NOMO-1 treated with DMSO at 0.1 percent for 48 hours (cell line): Measurements from ENCODE around the gene TNP2.
A peak's percentile ranks its signal among the peaks of the same experiment; 100 is the strongest.

ENCODE experiments used
- DNase-seq: peaks from one replicate; lab custom pipeline; 2025; ENCODE audit not compliant: unreplicated experiment; lab: John Stamatoyannopoulos, UW

The TNP2 gene

DNA sequence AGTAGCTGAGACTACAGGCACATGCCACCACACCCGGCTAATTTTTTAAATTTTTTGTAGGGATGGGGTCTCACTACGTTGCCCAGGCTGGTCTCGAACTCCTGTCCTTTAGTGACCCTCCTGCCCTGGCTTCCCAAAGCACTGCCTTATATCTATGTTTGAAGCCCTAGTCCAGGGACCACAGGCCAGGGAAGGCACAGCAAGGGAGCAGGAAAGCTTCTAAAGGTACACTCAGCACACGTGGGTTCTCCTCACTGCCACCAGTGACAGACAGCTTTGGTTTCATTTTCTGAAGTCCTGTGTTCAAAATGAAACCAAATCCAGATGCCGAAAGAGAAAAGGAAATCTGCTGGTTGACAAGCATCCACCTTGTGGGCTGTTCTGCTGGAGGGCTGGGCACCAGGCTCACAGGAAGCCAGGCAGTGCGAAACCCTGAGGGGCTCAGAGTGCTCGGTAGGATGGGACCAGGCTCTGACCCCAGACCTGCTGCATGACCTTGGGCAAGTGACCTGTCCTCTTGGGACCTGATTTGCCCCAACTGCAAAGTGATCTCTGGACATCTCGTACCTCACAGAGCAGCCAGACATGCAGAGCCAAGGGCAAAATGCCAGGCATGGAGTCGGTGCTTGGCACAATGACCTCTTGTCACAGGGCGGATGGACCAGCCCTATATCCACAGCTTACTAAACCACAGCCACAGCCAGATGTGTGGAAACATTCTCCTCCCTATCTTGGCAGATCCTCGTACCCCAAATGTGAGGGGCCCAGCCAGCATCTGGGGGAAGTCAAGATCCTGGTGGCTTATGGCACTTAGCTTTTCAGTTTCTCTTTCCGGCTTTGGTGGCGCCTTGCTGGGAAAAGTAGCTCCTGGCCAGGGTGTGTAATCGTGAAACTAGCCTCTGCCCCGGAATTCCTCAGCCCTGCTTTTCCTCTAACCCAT is 10.3 kb downstream of the TNP2 start:
- DNase-seq: peak; percentile 14

DNA sequence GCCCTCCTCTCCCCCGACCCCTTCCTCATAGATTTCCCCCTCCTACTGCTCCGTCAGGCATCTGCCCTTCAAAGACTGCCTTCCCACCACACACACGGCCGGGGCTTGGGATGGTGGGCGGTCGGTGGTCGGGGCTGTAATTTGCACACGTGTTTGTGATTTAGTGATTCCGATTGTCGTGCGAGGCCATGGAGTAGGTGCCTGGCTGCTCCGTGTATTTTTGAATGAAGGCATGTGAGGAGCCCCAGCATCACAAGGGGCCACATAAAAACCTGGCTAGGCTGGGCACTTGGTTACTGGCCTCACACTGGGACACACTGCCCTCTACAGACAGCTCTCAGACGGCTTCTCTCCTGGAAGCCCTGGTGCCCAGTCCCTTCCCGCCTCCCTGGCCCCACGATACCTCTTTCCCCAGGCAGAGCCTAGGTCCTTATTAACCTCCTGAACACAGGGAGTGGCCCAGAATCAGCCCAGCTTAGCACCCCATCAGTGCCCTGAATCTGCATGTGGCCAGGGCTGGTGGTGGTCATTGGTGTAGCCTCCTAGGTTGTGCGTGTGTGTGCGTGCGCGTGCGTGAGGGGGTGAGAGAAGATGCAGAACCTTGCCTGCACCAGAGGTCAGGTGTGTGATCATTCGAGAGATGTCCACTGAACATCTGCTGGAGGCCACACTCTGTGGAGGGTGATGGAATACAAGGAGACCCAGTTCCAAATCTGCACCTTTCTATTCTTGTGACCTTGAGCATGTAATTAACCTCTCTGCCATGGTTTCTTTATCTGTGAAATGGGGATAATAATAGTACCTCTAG is 11.8 kb downstream of the TNP2 start:
- peak; percentile 64 for DNase-seq

DNA sequence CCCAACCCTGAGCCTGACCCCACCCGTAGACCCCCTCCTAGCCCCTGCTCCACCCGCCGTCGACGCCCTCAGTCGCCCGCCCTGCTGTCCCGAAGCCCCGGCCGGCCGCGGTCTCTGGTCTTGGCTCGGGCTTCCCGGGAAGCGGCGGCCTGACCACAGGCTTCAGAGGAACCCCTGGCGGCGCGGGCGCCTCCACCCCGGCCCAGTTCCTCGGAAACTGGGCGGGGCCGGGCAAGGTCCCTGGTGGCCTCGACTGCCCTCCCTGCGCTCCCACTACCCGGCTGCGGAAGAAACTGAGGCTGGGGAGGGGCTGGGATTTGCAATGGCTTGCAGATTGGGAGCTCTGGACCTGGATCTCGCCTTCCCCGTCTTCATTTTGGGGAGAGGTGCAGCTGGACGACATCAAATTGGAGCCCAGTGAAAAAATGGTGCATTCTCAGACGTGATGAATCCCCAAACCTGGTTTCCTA is 12.4 kb downstream of the TNP2 start:
- DNase-seq: no peak

DNA sequence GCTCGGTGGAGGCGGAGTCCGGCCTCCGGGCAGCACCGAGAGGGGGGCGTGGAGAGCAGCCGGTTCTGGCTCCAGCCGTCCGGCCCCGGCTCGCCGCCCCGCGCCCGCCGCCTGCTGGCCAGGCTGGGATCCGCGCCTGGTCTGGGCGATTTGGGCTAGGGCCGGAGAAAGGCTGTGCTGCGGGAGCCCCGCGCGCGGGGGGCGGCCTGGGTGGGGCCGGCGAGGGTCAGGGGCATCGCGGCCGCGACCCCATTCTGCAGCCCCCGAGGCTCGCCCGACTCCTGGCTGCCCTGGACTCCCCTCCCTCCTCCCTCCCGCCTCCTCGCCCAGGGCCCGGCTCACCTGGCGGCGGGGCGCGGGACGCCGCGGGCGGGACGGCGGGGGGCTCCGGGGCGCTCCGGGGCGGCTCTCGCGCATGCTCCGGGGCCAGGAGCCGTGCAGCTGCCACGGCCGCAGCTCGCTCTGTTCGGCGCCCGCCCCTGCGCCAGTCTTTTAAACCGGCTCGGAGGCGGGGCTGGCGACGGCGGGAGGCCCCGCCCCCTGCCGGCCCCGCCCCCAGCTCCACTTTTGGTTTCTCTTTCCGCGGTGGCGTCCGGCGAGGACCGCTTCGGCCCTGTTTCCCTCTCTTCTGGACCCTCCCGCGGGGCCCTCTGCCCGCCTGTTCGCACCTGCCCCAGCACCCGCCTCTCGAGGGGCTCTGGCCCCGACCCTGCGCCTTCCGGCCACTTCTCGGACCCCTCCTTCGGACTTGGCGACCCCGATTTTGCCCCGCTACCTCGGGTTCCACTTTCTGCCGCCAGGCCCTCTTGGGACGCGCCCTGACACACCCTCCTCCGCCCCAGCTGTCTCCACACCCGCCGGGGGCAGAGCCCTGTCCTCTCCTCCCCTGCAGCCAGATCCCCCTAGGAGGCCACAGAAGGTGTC is 13.1 kb downstream of the TNP2 start, which contains the start of gene SOCS1:
SOCS1 (minus strand) TSS at position 468 of the 924 bp plus-strand sequence. CDS start 726 bp downstream, outside the sequence.
- peak; percentile 76 for DNase-seq

DNA sequence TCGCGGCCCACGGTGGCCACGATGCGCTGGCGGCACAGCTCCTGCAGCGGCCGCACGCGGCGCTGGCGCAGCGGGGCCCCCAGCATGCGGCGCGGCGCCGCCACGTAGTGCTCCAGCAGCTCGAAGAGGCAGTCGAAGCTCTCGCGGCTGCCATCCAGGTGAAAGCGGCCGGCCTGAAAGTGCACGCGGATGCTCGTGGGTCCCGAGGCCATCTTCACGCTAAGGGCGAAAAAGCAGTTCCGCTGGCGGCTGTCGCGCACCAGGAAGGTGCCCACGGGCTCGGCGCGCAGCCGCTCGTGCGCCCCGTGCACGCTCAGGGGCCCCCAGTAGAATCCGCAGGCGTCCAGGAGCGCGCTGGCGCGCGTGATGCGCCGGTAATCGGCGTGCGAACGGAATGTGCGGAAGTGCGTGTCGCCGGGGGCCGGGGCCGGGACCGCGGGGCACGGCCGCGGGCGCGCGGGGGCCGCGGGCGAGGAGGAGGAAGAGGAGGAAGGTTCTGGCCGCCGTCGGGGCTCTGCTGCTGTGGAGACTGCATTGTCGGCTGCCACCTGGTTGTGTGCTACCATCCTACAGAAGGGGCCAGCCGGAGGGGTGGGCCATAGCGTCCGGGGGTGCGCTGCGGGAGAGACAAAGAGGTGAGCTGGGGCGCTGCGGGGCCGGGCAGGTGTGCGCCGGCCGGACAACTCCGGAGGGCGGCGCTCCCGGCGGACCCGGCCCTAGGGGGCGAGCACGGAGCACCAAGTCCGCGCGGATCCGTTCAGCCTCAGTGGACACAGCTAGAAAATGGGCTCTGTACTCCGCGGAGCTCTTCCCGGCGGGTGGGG is 14.0 kb downstream of the TNP2 start:
- no peak for DNase-seq

DNA sequence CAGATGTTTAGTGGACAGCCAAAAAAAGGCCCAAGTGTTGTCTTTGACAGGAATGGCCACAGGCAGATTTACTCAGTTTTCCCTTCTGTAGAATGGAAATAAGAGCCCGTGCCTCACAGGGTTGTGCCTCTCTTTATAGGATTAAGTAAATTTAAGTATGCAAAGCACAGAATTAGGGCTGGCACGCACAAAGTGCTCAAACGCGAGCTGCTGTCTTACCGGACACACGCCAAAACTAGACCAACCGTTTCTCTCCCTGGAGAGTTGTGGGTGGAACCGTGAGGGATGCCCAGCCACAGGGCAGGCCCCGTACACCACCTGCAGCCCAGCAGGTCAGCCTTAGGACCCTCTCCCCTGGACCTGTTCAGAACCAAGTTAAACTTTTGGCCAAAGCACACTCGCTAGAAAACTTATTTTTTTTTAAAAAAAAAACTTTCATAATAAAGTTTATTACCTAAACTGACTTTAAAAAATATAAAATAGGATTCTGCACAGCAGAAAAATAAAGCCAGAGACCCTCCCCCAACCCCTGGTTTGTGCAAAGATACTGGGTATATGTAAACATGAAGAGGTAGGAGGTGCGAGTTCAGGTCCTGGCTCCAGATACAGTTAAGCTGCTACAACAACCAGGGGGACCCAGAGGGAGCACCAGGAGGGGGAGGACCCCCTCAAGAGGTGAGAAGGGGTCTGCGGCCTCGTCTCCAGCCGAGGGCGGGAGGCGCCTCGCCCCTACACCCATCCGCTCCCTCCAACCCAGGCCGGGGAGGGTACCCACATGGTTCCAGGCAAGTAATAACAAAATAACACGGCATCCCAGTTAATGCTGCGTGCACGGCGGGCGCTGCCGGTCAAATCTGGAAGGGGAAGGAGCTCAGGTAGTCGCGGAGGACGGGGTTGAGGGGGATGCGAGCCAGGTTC is 14.9 kb downstream of the TNP2 start:
- DNase-seq: no peak

DNA sequence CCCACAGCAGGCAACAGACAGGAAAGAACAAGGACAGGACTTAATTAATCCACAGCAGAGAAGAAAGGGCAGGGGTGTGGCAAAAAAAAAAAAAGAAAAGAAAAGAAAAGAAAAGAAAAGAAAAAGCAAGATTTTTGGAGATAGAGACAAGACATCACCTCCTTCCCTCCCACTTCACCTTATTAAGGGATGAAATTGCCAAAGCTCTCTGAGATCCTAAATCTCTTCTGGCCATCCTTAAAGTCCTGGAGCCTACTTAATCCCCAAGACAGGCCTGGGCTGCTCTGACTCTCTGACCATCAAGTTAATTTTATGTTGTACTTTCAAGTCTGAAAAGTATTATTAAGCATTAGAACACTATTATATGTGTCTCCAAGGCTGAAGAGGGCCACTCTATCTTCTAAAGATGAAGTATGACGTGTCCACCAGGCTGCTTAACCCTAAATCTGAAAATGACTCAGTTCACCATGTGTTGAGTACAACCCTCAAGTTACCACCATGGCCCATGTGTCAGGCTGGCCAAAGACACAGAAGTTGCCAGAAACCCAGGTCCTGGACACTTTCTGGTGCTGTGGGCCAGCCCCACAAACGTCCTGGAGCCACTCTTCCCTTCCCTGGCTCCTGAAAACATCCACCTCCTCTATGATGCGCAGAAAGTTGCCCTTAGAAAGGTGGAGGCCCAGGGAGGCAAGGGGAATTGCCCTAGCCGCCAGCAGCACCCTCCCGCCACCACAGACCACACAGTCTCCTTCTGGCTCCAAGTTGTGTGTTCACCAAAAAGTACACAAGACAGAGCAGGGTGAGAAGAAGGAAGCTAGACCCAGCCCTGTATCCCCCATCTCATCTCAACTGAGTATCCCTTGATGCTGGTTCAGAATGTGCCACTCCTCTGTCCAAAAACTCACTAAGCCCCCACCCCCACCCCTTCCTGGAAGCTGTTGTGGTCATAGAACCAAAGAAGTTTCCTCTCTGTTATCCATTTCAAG is 15.8 kb downstream of the TNP2 start:
- peak; percentile 3 for DNase-seq

DNA sequence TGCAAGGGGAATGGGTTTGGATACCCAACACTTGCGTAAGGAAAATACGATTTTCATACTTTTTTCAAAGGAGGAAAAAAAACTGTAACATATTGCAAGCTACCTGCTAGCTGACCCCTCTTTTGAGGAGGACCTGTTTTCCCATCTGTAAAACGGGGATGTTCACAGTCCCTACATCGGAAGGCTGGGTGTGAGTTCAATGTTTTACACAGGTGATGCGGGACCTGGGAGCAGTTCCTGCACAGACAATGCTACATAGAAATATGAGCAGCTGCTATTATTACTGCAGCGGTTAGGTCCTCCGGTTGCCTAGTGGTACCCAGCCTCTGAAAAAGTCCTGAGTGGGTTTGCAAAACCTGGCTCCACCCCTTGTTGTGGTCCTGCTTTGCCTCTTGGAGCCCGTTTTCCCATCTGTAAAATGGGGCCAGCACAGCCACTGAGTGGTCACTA is 16.6 kb downstream of the TNP2 start:
- no peak for DNase-seq

DNA sequence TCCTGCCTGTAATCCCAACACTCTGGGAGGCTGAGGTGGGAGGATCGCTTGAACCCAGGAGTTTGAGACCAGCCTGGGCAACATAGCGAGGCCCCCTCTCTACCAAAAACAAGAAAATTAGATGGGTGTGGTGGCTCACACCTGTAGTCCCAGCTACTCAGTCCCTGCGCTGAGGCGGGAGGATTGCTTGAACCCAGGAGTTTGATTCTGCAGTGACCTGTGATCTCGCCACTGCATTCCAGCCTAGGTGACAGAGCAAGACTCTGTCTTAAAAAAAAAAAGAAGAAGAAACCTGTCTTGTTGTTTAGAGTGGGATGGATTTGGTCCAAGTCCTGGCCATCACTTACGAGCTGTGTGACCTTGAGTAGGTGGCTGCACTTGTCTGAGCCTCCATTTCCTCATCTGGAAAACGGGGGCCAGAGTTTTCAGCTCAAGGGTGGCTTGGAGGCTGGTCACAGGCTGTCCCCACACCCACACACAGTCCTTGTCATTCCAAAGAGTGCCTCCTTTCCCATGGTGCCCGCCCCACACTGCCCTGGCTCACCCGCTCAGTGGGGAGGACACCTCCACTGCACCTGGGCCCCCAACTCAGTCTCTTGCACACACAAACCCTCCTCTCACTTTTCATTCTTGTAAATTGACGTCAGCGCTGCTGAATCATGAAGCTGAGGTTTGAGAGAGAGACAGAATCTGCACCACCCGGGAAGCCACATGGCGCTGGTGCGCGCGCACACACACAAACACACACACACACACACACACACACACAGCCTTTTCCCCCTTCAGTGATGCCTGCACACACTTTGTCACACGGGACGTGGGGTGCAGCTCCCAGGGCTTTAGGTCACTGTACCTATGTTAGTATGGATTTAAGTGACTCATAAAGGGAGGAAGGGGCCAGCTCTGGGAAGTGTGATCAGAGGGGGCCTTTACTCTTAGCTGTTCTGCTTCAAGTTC is 17.3 kb downstream of the TNP2 start:
- no peak for DNase-seq

DNA sequence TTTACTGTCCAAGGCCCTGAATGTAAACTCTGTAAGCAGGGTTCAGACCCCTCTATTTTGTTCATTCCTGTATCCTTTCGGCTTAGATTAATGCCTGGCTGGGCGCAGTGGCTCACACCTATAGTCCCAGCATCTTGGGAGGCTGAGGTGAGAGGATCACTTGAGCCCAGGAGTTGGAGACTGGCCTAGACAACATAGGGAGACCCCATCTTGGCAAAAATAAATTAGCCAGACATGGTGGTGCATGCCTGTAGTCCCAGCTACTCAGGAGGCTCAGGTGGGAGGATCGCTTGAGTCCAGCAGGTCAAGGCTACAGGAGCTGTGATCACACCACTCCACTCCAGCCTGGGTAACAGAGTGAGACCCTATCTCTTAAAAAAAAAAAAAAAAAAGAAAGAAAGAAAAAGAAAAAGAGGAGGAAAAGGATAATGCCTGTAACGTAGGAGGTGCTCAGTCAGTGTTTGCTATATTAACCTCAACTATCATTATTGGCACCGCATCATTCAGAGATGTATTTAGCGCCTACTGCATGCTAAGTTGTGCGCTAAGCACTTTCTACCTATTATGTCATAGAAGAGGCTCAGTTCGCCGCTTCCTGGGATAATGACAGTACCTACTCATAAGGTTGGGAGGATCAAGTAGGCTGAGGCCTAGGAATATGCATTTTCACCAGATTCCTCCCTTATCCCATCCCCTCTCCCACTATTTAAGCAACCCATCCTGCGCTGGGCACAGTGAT is 18.2 kb downstream of the TNP2 start:
- DNase-seq: no peak

DNA sequence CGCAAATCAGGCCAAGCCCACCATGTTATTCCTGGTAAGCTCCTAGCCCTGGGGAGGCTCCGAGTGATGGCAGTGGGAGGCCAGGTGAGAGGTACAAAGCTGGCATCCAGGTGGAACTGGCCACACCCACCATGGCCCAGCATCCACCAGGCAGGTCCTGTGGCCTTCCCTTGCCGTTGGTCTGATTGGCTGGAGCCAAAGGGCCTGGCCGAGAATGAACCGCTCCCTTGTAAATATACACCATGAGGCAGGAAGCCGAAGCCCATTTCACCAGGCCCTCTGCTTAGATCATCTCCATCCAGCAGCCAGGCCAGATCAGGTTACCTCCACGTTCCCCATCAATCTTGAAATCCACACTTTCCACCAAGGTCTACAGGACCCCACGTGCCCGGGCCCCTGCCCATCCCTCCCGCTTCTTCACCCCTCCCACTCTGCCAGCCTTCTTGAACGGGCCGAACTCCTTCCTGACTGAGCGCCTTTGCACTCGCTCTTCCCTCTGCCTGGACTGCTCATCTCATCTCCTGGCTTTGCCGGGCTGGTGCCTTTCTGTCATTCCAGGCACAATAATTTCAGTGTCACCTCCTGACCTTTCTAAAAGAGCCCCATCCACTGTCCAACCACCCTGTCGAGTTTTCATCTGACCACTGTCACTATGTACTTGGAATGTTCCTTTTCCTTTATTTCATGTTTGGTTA is 18.9 kb downstream of the TNP2 start:
- no peak for DNase-seq

DNA sequence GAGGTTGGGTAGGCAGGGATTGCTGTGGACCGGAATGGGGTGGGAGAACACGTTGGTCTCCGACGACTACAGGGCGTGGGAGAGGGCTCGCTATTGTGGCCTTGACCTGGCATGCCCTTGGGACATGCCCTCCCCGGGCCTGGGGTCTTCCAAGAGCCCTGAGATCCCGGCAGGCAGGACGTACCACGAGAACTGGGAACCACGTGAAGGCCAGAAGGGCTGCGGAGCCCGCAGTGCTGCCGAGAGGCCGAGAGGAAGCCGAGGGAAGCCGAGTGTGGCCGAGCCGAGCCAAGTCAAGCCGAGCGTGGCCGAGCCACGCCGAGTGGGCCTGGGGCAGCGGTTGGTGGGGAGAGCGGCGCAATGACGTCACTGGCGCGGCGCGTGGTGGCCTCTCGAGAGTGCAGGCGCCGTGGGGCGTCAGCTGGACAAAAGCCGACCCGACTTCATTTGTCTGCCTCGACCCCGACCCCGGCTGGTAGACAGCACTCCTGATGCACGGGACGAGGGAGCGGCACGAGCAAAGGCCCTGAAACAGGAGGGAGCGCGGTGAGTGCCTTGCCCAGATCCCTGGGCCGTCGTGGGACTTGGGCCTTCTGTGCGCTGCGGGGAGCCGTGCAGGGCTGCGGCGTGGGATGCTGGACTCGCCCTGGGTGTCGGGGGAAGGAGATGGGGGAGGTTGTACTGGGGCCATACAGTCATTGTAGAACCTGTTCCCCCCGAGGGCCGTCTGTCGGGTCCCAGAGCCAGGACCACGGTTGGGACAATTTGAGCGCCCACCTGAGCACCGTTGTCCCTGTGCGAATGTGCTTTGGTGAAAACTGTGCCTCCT is 19.7 kb downstream of the TNP2 start:
- DNase-seq: no peak

DNA sequence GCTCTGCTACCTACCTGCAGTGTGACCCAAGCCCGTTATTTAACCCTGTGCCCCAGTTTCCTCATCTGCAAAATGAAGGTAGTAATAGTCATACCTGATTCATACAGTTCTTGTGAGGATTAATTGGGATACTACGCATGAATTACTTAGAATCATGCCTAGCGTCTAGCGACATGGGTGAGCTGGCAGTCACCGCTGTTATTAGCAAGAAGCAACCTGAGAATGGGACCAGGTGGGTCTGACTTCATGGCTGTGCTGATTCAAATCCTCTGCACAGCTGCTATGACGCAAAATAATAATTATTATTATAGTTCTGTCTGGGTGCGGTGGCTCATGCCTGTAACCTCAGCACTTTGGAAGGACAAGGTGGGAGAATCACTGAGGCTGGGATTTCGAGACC is 21.0 kb downstream of the TNP2 start:
- DNase-seq: no peak

DNA sequence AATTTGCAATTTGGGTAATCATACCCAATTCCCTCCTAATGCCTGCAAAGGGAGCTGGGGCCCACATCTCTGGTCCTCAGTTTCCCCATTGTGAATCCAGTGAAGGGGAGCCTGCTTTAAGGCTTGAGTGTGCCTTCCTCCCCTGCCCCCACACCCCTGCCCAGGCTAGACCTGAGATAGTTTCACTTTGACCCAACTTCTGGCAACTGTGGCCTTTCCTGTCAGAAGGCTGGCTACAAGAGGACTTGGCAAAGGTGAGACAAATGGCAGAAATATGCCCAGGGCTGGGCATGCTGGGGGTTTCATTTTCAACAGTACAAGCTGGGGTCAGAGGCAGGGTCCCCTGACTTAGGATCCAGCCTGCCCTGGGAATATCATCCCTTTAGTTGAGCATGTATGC is 23.1 kb downstream of the TNP2 start:
- no peak for DNase-seq
